ENCODE data around the gene LDLRAD3. TPM values are rescaled to one million over a fixed set of nuclear protein-coding genes. Genes with fewer than 3 reads are reported as not detected.
"Not testable (repeated sequence)": the region's sequence is repeated elsewhere in the genome, so short reads cannot be mapped to it uniquely, and the experiment has no call there.

The LDLRAD3 gene
- total and polyA plus RNA-seq, 12 donors: 0.87 to 5.1 (median 1.7) TPM

- TF ChIP-seq CTCF (IDR thresholded peaks at IDR 0.05): no peak
- intact Hi-C loops (cut with DNase I): loop anchor here in 5 of 10 donors (10.0 kb wide), 6 partner anchors 74 to 424 kb away; partner anchors contain the start of gene FJX1 (in 2 of the 5)
- no peaks in the 10 kb centered on the region for H3K36me3 ChIP-seq
- no peak overlapping the region for H3K4me3 ChIP-seq
- 84 to 87% methylated on average over 3 of the region's 3 CpGs for WGBS, 2 donors
- ATAC-seq: no peak
- no peaks in the 10 kb centered on the region for H3K9me3 ChIP-seq
- peaks cover 0 to 3% (median 0%) of the 10 kb centered on the region in 7 donors for H3K27me3 ChIP-seq
- peaks cover 0 to 10% (median 0%) of the 10 kb centered on the region in 9 donors for H3K4me1 ChIP-seq
- H3K27ac ChIP-seq: no peak overlapping the region
- DNase-seq: no peak
Observed at GRCh38 chr11:36038541-36038940, 94.7 kb downstream of the LDLRAD3 start.

- no peak overlapping the region for H3K27ac ChIP-seq
- DNase-seq (no peak), ATAC-seq (no peak)
- peaks cover 0 to 10% (median 0%) of the 10 kb centered on the region in 9 donors for H3K4me1 ChIP-seq
- H3K9me3 ChIP-seq: no peaks in the 10 kb centered on the region
- no peaks in the 10 kb centered on the region for H3K36me3 ChIP-seq
- intact Hi-C loops (cut with DNase I): loop anchor here in 5 of 10 donors (10.0 kb wide), 6 partner anchors 75 to 425 kb away; partner anchors contain the start of gene FJX1 (in 2 of the 5)
- TF ChIP-seq CTCF (IDR thresholded peaks at IDR 0.05): no peak
- no peaks in the 10 kb centered on the region for H3K27me3 ChIP-seq
- 85 to 87% methylated on average over 4 of the region's 4 CpGs for WGBS, 2 donors
- no peak overlapping the region for H3K4me3 ChIP-seq
Observed at GRCh38 chr11:36039471-36039870, 95.6 kb downstream of the LDLRAD3 start.

GRCh38 chr11:36041988-36042611 is 98.2 kb downstream of the LDLRAD3 start:
- Histone ChIP-seq H3K4me3 (no peak overlapping the region), H3K27ac (no peak overlapping the region), H3K36me3 (no peaks in the 10 kb centered on the region), H3K4me1 (peaks cover 0 to 7% (median 0%) of the 10 kb centered on the region in 9 donors), H3K27me3 (no peaks in the 10 kb centered on the region), H3K9me3 (no peaks in the 10 kb centered on the region)
- intact Hi-C loops (cut with DNase I): loop anchor here in 7 of 10 donors (5.0 to 10.0 kb wide), 9 partner anchors 80 to 435 kb away; no protein-coding TSS in a partner anchor
- no peak for DNase-seq
- WGBS, 2 donors: 65 to 66% methylated on average over 5 of the region's 5 CpGs
- ATAC-seq: peak in 2 of 8 donors; percentile 50 to 58
- peak; percentile 15 to 64 (median 53) for TF ChIP-seq CTCF (IDR thresholded peaks at IDR 0.05)

- no peak for DNase-seq
- no peak for ATAC-seq
- TF ChIP-seq CTCF (IDR thresholded peaks at IDR 0.05): no peak
- Histone ChIP-seq H3K27ac (no peak overlapping the region), H3K4me1 (no peaks in the 10 kb centered on the region), H3K9me3 (no peaks in the 10 kb centered on the region), H3K4me3 (no peak overlapping the region), H3K27me3 (peaks cover 0 to 4% (median 0%) of the 10 kb centered on the region in 7 donors), H3K36me3 (no peaks in the 10 kb centered on the region)
- intact Hi-C loops (cut with DNase I): loop anchor here in 7 of 10 donors (5.0 to 10.0 kb wide), 10 partner anchors 78 to 433 kb away; no protein-coding TSS in a partner anchor
- WGBS, 2 donors: 97 to 100% methylated on average over 4 of the region's 4 CpGs
Observed at GRCh38 chr11:36044636-36045035, 100.8 kb downstream of the LDLRAD3 start.

- WGBS, 2 donors: 98 to 100% methylated on average over 3 of the region's 3 CpGs
- H3K27me3 ChIP-seq, H3K27ac ChIP-seq, H3K36me3 ChIP-seq, H3K4me1 ChIP-seq, H3K9me3 ChIP-seq, H3K4me3 ChIP-seq, DNase-seq, ATAC-seq: not testable (repeated sequence)
- intact Hi-C loops (cut with DNase I): loop anchor here in 4 of 10 donors (5.0 to 10.0 kb wide), 5 partner anchors 81 to 221 kb away; no protein-coding TSS in a partner anchor
Observed at GRCh38 chr11:36045945-36046344, 102.1 kb downstream of the LDLRAD3 start.
